Ramos (cell line): ENCODE data around the gene PCNX2.

Experiments used
- in situ Hi-C: fragments of 300-500 bp; cut with MboI; formaldehyde crosslinking; loops from one replicate; pipeline ENCODE4 v1.14.3; 2022; ENCODE audit warnings: low sequenced_read_pairs; ENCODE audit not compliant: unreplicated experiment

Gene PCNX2

GRCh38 chr1:232996143-232996542 lies 299.4 kb downstream of the PCNX2 start:
- in situ Hi-C loops, result no loop called here

- in situ Hi-C loops, result no loop called here
These were observed 300.3 kb downstream of the PCNX2 start for GRCh38 chr1:232995189-232995588.

- in situ Hi-C loops, result no loop called here
These were observed 302.0 kb downstream of the PCNX2 start for GRCh38 chr1:232993555-232993954.

- in situ Hi-C loops, result no loop called here
These were observed 303.3 kb downstream of the PCNX2 start for GRCh38 chr1:232992227-232992626.

- in situ Hi-C loops, result no loop called here
These were observed 304.3 kb downstream of the PCNX2 start for GRCh38 chr1:232991238-232991637.

GRCh38 chr1:232990176-232991128 lies 305.1 kb downstream of the PCNX2 start:
- in situ Hi-C loops, result no loop called here

- in situ Hi-C loops, result no loop called here
These were observed 306.9 kb downstream of the PCNX2 start for GRCh38 chr1:232988572-232989040.

- in situ Hi-C loops, result no loop called here
These were observed 307.8 kb downstream of the PCNX2 start for GRCh38 chr1:232987774-232988140.

- in situ Hi-C loops, result no loop called here
These were observed 308.3 kb downstream of the PCNX2 start for GRCh38 chr1:232987046-232987773.

- in situ Hi-C loops, result no loop called here
These were observed 309.0 kb downstream of the PCNX2 start for GRCh38 chr1:232986527-232986922.

- in situ Hi-C loops, result no loop called here
These were observed 309.5 kb downstream of the PCNX2 start for GRCh38 chr1:232985882-232986526.

- in situ Hi-C loops, result no loop called here
These were observed 310.7 kb downstream of the PCNX2 start for GRCh38 chr1:232984577-232985425.

GRCh38 chr1:232983817-232984567 lies 311.5 kb downstream of the PCNX2 start:
- in situ Hi-C loops, result no loop called here

GRCh38 chr1:232983375-232983774 lies 312.1 kb downstream of the PCNX2 start:
- in situ Hi-C loops, result no loop called here

GRCh38 chr1:232982238-232982944 lies 313.1 kb downstream of the PCNX2 start:
- in situ Hi-C loops, result no loop called here

GRCh38 chr1:232980986-232981560 lies 314.5 kb downstream of the PCNX2 start:
- in situ Hi-C loops, result no loop called here

GRCh38 chr1:232980355-232980978 lies 315.1 kb downstream of the PCNX2 start:
- in situ Hi-C loops, result no loop called here

GRCh38 chr1:232979558-232979957 lies 316.0 kb downstream of the PCNX2 start:
- in situ Hi-C loops, result no loop called here
